T1000 (cell line): ENCODE results near the gene DAND5.
"Not testable (repeated sequence)": the region's sequence is repeated elsewhere in the genome, so short reads cannot be mapped to it uniquely, and the experiment has no call there.

Experiments
- DNase-seq: peaks from one replicate; lab custom pipeline; 2025; ENCODE audit warnings: mixed read lengths; lab: John Stamatoyannopoulos, UW

DAND5 gene

DNA sequence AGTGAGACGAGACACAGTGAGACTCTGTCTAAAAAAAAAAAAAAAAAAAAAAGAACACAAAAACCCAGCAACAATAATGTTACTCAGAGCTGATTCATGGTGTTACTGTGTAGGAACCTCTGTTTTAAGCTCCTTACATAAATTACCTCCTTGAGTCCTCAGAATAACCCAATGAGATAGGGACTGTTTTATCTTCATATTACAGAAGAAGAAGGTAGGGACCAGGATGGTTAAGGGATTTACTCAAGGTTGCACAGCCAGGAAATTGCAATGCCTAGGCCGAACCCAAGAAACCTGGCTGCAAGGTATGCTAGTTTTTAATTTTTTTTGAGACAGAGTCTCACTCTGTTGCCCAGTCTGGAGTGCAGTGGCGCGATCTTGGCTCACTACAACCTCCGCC lies 1.5 kb upstream of the DAND5 start:
- DNase-seq, result no peak

DNA sequence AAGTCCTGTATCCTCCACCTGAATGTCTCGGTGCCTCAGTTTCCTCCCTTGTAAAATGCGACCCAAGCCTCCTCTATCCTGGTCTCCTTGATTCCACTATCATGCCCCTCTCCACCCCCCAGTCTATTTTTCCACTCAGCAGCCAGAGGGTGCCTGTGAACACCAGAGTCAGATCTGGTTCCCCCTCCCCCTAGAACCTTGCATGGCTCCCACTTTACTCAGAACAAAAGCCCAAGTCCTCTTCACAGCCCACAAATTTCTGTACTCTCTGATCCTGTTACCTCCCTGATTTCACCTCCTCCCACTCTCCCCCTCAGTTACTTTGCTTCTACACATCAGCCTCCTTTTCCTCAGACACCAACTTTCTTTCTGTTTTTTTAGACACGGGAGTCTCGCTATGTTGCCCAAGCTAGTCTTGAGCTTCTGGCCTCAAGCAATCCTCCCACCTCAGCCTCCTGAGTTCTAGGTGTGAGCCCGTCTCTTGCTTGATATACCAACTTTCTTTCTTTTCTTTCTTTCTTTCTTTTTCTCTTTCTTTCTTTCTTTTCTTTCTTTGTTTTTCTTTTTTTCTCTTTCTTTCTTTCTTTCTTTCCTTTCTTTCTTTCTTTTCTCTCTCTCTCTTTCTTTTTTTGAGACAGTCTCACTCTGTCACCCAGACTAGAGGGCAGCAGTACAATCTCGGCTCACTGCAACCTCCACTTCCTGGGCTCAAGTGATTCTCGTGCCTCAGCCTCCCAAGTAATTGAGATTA lies 869 bp downstream of the DAND5 start:
- no peak for DNase-seq

DNA sequence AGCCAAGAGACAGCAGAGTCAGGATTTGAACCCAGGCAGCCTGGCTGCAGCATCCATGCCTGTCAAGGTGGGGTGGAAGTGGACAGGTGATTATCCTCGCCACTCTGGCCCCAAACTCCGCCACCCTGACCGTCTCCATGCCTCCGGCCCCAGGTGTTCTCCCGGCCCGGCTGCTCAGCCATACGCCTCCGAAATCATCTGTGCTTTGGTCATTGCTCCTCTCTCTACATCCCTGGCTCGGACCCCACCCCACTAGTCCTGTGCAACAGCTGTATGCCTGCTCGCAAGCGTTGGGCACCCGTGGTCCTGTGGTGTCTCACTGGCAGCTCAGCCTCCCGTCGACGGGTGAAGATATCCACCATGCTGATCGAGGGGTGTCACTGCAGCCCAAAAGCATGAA lies 3.9 kb downstream of the DAND5 start:
- no peak for DNase-seq

DNA sequence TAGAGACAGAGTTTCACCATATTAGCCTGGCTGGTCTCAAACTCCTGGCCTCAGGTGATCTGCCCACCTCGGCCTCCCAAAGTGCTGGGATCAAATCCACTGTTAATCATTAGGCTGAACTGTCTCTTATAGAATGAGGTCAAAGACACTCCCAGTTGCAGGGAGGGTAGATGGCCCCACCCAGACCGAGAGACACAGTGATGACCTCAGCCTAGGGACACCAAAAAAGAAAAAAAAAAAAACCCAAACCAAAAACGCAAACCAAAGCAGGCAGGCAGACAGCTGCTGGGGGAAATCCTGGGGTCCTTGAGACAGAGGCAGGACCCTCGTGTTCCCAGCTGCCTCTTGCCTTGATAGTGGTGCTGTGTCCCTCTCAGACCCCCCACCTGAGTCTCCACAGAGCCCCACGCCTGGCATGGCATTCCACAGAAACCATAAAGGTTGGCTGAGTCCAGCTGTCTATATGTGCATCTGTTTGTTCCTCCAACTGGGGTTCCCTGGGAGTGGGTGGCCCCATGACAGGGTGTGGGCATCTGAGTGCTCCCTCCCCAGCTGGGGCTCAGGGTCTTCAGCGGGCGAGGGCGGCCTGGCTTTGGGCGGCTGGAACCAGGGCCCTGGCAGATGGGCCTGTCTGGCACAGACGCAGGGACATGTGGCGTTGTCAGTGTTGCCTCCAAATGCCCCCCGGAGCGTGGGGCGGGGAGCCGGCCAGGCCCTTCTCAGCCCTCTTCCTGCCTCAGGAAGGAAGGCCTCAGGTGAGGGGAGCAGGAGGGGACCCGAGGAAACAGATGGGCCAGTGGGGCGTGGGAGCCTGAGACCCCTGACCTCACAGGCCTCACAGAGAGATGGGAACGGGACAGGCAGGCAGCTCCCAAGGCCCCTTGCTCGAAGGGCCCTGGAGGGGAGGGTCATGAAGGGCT lies 5.2 kb downstream of the DAND5 start:
- DNase-seq, result no peak

DNA sequence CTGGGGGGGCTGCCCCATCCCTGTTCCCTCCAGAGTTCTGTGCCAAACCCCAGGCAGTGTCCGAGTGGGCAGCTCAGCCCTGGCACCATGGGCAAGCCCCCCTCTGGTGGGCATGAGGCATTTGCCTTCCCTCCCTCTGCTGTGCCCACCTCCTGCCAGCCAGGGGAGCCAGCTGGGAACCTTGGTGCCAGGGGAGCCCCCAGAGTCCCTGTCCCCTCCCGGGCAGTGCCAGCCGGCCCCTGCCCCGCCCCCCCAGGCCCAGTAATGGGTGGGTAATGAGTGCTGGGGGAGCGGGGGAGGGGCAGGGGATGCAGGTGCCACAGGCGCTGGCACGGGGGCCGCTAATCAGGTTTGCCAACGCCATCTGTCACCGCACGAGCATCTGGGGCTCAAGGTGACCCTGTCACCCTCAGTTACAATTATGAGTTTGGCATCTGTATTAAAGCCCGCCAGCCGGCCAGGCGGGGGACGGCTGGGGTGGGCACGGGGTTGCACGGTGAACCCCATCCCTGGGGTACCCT lies 5.9 kb downstream of the DAND5 start:
- no peak for DNase-seq

DNA sequence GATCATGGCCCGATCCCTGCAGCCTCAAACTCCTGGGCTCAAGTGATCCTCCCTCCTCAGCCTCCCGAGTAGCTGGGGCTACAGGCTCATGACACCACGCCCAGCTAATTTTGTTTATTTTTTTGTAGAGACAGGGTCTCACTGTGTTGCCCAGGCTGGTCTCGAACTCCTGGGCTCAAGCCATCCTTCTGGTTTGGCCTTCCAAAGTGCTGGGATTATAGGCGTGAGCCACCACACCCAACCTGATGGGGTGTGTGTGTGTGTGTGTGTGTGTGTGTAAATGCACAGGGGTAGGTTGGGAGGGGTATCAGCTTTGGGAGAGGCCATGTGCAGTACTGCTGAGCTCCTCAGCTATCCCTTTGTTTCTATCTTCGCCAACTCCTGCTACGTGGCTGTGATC lies 6.7 kb downstream of the DAND5 start:
- DNase-seq, result not testable (repeated sequence)

DNA sequence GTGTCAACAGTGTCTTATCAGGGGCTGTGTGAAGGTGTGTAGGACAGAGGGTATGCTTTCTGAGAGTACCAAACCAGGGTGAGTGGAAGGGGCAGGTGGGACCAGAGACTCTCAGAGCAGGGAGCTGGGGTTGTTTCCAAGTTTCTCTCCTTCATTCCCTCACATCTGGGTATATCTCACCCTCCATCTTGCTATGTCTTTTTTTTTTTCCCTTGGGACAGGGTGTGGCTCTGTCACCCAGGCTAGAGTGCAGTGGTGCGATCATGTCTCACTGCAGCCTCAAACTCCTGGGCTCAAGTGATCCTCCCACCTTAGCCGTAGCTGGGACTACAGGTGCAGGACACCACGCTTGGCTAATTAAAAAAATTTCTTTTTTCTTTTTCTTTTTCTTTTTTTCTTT lies 10.6 kb downstream of the DAND5 start:
- DNase-seq, result no peak

DNA sequence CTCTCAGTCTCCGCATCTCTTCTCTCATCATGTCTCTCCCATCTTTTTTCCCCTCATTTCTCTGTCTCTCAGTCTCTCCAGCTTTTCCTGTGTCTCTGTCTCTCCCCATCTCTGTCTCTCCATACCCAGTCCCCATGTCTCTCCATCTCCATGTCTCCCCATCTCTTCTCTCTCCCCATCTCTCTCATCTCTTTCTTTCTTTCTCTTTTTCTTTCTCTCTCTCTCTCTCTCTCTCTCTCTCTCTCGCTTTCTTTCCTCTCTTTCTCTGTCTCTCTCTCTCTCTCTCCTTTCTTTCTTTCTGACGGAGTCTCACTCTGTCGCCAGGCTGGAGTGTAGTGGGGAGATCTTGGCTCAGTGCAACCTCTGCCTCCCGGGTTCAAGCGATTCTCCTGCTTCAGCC lies 13.3 kb downstream of the DAND5 start:
- DNase-seq, result no peak

DNA sequence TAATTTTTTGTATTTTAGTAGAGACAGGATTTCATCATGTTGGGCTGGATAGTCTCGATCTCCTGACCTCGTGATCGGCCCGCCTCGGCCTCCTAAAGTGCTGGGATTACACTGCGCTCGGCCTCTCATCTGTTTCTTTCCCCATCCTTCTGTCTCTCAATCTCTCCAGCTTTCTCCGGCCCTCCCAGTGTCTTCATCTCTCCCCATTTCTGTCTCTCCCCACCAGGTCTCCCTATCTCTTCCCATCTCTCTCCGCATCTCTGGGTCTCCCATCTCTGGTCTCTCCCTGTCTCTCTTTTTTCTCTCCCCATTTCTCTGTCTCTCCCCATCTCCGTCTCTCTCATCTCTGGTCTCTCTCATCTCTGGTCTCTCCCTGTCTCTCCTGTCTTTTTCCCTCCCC lies 13.7 kb downstream of the DAND5 start:
- DNase-seq, result no peak

DNA sequence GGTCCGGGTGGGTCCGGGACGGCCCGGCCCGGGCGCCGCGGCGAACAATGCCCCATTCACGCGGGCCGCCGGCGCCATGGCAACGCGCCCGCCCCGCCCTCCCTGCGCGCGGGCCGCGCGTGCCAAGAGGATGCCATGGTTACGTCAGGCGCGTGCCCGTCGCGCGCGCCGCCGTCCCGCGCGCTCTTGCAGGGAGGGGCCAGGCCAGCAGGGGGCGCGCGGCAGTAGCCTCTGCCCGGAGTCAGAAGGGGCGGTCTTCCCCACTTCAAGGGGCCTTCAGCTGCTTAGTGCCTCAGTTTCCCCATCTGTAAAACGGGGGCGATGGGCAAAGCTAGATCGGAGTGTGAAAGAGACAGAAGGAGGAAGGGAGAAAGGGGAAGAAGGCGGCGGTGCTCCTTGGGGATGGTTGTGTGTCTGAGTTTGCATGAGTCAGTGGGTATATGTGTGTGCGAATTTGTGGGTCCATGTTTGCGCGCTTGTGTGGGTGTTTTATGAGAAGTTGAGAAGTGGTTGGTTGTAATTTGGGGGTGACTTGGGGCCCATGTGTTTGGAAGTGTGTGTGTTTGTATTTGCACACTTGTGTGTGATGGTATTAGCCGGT lies 14.3 kb downstream of the DAND5 start:
- DNase-seq, result peak; percentile 75

DNA sequence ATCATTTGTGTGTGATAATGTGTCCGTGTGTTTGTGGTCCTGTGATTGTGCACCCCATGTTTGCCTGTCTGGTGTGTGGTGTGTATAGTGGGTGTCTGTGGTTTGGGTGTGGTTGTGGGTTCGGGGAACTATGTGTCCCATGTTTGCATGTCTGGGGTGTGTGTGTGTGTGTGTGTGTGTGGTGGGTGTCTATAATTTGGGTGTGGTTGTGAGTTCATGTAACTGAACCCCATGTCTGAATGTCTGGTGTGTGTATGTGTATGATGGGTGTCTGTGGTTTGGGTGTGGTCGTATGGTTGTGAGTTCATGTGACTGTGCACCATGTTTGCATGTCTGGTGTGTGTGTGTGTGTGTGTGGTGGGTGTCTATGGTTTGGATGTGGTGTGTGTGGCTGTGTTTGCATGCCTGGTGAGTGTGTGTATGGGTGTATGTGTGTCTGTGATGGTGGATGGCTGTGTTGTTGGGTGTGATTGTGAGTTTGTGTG lies 14.8 kb downstream of the DAND5 start:
- DNase-seq, result no peak

DNA sequence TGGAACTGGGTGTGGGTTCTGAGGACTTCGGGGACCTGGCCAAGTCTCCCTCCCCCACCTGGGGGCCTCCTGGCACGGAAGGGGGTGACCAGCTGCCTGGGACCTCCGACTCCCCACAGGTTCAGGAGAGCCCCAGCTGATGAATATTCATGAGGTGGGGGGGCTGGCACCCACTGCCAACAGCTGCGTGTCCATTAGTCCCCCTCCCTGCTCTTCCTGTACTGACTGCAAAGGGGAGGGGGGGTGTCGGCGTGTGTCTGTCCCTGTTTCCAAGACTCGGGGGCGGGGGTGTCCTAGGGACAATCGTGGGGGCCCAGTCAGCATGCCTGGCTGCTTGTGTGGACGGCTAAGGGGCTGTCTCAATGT lies 15.3 kb downstream of the DAND5 start:
- no peak for DNase-seq

DNA sequence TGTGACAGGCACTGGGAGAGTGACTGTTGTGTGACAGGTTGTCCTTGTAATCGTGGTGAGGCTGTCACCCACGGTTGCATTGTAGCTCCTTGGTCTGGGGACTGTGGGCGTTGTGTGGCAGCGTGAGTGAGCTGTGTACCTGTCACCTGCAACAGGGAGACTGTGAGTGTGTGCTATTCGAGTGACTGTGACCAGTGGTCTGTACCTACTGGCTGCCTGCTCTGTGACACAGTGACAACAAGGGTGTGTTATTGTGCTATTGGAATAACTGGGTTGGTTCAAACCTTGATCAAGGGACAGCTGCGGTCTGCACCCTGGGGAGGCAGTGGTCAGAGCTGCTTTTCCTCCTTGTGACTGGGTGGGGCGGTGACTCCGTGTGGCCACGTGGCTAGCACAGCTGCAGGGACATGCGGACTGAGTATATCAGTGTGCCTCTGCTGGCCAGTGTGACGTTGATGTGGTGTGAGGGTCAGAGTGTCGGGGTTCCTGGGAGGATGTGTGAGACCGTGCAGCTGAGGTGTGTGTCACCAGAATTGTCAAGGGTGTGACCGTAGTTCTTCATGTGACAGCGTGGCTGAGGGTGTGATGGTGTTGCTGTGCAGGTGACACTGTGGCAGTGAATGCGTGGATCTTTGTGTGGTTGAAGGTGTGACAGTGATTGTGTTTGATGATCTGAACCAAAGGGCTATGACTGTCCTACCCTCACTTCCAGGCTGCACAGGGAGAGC lies 15.8 kb downstream of the DAND5 start:
- DNase-seq, result no peak

DNA sequence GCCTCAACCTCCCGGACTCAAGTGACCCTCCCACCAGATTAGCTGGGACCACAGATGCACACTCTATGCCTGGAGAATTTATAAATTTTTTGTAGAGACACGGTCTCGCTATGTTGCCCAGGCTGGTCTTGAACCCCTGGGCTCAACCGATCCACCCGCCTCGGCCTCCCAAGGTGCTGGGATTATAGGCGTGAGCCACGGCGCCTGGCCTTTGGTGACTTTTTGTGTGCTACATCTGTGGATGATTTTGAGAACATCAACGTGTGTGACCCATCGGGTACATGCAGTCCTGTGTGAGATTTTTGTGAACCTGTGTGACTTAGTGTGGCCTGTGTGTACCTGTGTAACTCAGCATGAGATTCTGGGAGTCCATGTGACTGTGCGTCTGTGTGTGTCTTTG lies 17.4 kb downstream of the DAND5 start:
- DNase-seq, result no peak

DNA sequence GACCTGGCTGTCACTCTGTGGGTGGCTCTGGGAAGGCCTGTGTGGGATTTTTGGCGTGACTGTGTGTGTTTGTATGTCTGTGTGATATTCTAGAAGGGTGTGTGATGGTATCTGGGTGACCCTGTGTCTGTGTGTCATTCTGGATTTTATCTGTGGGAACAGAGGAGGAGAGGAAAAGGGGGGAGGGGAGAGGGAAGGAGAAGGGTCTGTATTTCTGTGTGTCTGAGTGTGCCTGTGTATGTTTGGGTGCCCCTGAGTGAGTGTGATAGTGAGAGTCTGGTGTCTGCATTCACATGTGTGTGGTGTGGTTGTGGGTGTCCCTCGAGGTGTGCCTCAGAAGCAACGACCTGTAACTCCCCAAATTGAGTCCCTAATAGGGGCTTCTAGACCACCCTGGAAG lies 17.8 kb downstream of the DAND5 start:
- no peak for DNase-seq

DNA sequence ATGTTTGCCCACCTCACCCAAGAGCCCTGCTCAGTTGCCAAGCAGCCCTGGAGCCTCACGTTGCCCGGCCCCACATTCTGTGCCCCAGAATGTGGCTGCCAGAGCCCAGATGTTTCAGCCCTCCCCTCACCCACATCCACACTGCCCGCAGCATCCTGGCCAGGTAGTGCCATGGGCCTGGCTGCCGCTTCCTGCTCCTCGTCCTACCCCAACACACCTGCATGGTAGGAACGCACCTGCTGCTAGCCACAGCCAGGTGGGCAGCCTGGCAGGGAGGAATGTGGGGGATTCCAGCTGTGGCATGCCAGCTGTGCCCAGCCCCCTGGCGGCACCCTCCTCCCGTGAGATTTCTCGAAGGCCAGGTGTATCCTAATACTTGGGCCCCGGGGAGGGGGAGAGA lies 18.4 kb downstream of the DAND5 start:
- DNase-seq, result no peak

DNA sequence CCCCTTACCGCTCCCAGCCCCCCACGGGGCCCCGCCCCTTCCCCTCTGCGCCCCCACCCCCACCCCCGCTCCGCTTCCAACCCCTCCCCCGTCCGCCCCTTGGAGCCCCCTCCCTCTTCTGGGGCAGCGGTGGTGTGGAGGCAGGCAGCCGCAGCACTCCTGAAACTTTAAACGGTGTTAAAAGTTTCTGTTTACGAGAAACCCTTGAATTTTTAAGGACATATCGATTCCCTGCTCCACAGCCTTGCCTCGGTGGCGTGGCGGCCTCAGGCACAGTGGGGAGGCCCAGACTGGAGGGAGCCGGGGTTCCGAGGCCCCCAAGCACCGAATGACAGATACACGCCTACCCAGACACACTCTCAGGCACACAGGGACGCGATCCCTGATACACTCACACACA lies 21.1 kb downstream of the DAND5 start:
- DNase-seq, result no peak

DNA sequence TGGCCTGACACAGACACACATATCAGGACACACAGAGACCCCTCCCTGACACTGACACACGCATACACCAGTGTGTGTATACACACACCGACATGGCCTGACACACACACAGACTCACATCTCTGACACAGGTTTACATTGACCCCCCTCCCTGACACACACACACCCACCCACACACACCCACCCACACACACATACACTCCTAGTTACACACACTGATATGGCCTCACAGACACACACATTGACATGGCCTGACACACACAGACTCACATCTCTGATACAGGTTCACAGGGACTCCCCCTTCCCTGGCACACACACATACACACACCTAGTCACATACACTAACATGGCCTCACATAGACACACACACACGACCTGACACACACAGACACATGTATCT lies 21.5 kb downstream of the DAND5 start:
- no peak for DNase-seq

DNA sequence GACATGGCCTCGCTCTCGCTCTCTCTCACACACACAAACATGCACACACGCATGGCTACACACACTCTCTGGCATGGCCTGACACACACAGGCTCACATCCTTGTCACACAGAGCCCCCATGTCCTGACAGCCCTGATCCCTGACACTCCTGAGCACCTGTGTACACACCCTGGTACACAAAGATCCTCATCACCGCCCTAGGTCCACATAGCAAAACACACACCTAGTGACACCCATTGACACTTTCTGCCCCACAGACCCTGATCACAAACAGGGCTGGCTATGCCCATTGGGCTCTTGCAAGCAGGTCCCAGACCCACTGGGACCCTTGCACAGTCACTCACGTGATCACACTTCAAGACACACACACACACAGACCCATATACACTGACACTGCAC lies 21.9 kb downstream of the DAND5 start:
- DNase-seq, result no peak

DNA sequence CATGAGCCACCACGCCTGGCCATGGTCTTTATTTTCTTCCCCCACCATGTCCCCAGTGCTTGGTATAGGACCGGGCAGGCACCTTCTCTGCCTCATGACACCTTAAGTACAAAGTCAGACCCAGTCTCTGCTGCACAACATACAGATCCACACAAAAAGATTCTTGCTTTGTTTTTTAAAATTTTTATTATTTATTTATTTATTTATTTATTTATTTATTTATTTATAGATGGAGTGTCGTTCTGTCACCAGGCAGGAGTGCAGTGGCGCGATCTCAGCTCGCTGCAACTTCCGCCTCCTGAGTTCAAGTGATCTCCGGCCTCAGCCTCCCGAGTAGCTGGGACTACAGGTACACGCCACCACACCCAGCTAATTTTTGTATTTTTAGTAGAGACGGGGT lies 23.4 kb downstream of the DAND5 start:
- no peak for DNase-seq

DNA sequence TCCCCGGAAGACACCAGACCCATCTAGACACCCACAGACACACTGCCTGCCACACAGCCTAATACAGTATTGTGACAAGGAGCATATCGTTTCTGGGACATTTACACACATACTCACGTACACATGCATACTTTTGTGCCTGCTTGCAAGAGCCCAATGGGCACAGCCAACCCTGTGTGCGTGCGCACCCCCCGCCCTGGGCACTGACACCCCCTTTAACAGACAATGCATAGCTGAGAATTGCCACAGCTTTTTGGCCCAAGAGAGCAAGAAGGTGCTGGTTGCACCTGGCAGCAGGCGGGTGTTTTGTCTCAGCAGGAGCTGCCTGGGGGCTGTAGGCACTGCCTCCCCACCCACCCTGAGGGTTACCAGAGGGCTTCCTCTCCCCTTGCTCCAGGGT lies 24.2 kb downstream of the DAND5 start:
- DNase-seq, result no peak
